Endothelial cell of umbilical vein (primary cell): ENCODE results near the gene MTCL1. TPM values are rescaled to one million over a fixed set of nuclear protein-coding genes. Genes with fewer than 3 reads are reported as not detected.
A peak's percentile ranks its signal among the peaks of the same experiment; 100 is the strongest.

Experiments
- BruUV-seq: library from RNA; stranded (reverse); fragments of 400-500 nt; replicated peaks from 2 replicates; lab custom pipeline; 2021; lab: Mats Ljungman, UMichigan
- CTCF ChIA-PET: fragments of 300-600, 350-600 bp; sonication (Branson Sonifier 250); formaldehyde crosslinking; loops from one replicate; lab custom pipeline; 2021; ENCODE audit warnings: antibody characterized with exemption, inconsistent platforms; lab: Charles Lee
- POLR2A ChIA-PET: fragments of 300-600, 350-600 bp; sonication (Branson Sonifier 250); formaldehyde crosslinking; loops from one replicate; lab custom pipeline; 2021; ENCODE audit warnings: antibody characterized with exemption, inconsistent platforms; lab: Charles Lee
- DNase-seq: peaks from one replicate; pipeline ENCODE4 v3.0.0-alpha.2; 2011; ENCODE audit warnings: low read depth, low spot score
- FAIRE-seq: peaks from 2 replicates; lab custom pipeline; 2011; peaks lifted over from hg19 to GRCh38; lab: Jason Lieb, UNC
- H2AFZ ChIP-seq: 2 replicates; pipeline ENCODE4 v1.6.0; 2012; ENCODE audit warnings: low read depth, low read length, control low read depth, inconsistent platforms
- H3K27ac ChIP-seq: 2 replicates; pipeline ENCODE4 v1.5.1; 2011; ENCODE audit warnings: low read depth, mild to moderate bottlenecking, control low read depth, low read length, moderate library complexity; ENCODE audit not compliant: insufficient read depth
- H3K27me3 ChIP-seq, 2 experiments: 2 replicates each; pipeline versions ENCODE4 v1.6.0 to v1.6.1; 2011; ENCODE audit warnings: low read length in 2 of 2, mixed read lengths in 1 of 2; ENCODE audit not compliant: control insufficient read depth in 2 of 2, insufficient read depth in 2 of 2
- H3K36me3 ChIP-seq, 2 experiments: 2 replicates in 1 of 2; 3 replicates in 1 of 2; pipeline ENCODE4 v1.5.1; 2011; ENCODE audit warnings: low read length in 2 of 2, mild to moderate bottlenecking in 1 of 2, moderate library complexity in 1 of 2; ENCODE audit not compliant: control insufficient read depth in 2 of 2, insufficient read depth in 2 of 2; ENCODE audit errors: extremely low read depth in 1 of 2
- H3K4me1 ChIP-seq: 3 replicates; pipeline ENCODE4 v1.5.1; 2011; ENCODE audit warnings: mild to moderate bottlenecking, low read length; ENCODE audit not compliant: control insufficient read depth, insufficient read depth; ENCODE audit errors: extremely low read depth
- H3K4me2 ChIP-seq: 2 replicates; pipeline ENCODE4 v1.6.1; 2011; ENCODE audit warnings: low read length, control low read depth, mixed read lengths; ENCODE audit not compliant: insufficient read depth
- H3K4me3 ChIP-seq, 3 experiments: fragments of 200-600 bp in 1 of 3; sonication (generic), shearing (Covaris generic) in 1 of 3; replicated peaks in 1 of 3; 2 replicates each; pipeline ENCODE4 v1.5.1; 2011 to 2016; ENCODE audit warnings: control low read depth in 3 of 3, low read length in 3 of 3, mild to moderate bottlenecking in 2 of 3, inconsistent platforms in 1 of 3, low read depth in 1 of 3, moderate library complexity in 1 of 3; ENCODE audit not compliant: insufficient read depth in 1 of 3
- H3K79me2 ChIP-seq: 2 replicates; pipeline ENCODE4 v1.6.0; 2012; ENCODE audit warnings: low read length, inconsistent platforms; ENCODE audit not compliant: control insufficient read depth, insufficient read depth
- H3K9ac ChIP-seq: replicated peaks from 2 replicates; pipeline ENCODE3; 2011; ENCODE audit warnings: low read length, control low read depth; ENCODE audit not compliant: insufficient read depth; ENCODE audit errors: extremely low read depth
- H3K9me1 ChIP-seq: replicated peaks from 3 replicates; pipeline ENCODE4 v1.6.0; 2011; ENCODE audit warnings: mild to moderate bottlenecking, low read length; ENCODE audit not compliant: control insufficient read depth, insufficient read depth; ENCODE audit errors: extremely low read depth
- H3K9me3 ChIP-seq: replicated peaks from 2 replicates; pipeline ENCODE4 v1.5.1; 2012; ENCODE audit warnings: low read length, inconsistent platforms; ENCODE audit not compliant: control insufficient read depth, insufficient read depth
- H4K20me1 ChIP-seq: replicated peaks from 2 replicates; pipeline ENCODE3; 2011; ENCODE audit warnings: mild to moderate bottlenecking, low read length; ENCODE audit not compliant: control insufficient read depth, insufficient read depth; ENCODE audit errors: extremely low read depth
- EZH2 ChIP-seq: IDR thresholded peaks from 2 replicates; pipeline ENCODE4 v1.6.1; 2012; ENCODE audit warnings: borderline replicate concordance, low read depth, mild to moderate bottlenecking, moderate library complexity, low read length, inconsistent platforms; ENCODE audit not compliant: severe bottlenecking
- FOS ChIP-seq: IDR thresholded peaks from 2 replicates; pipeline ENCODE4 v1.6.1; 2011; ENCODE audit warnings: mild to moderate bottlenecking, low read length, moderate library complexity, borderline replicate concordance; ENCODE audit not compliant: insufficient read depth
- GATA2 ChIP-seq: IDR thresholded peaks from 2 replicates; pipeline ENCODE4 v1.7.0; 2011; ENCODE audit warnings: low read depth, mild to moderate bottlenecking, moderate library complexity, mixed read lengths, low read length; ENCODE audit not compliant: insufficient read length, insufficient read depth
- JUN ChIP-seq: IDR thresholded peaks from 2 replicates; pipeline ENCODE4 v1.6.1; 2011; ENCODE audit warnings: borderline replicate concordance, low read depth; ENCODE audit not compliant: insufficient read length, insufficient read depth
- MYC ChIP-seq: IDR thresholded peaks from one replicate; pipeline ENCODE4 v1.6.1; 2011; ENCODE audit warnings: mild to moderate bottlenecking, low read depth, low read length
- POLR2A ChIP-seq: IDR thresholded peaks from 2 replicates; pipeline ENCODE4 v1.6.1; 2012; ENCODE audit warnings: low read depth, mild to moderate bottlenecking, control low read depth, low read length
- POLR2AphosphoS5 ChIP-seq: IDR thresholded peaks from 2 replicates; pipeline ENCODE4 v1.6.1; 2012; ENCODE audit warnings: low read depth, mild to moderate bottlenecking, control low read depth, low read length, moderate library complexity; ENCODE audit not compliant: insufficient read depth
- dilution Hi-C: fragments of 300-500 bp; cut with MboI; formaldehyde crosslinking; loops from one replicate; pipeline ENCODE4 v1.15.0; 2019; ENCODE audit warnings: low sequenced_read_pairs; ENCODE audit not compliant: extremely low pct_ligation_motif_present
- intact Hi-C: fragments of 100-400 bp; cut with micrococcal nuclease; formaldehyde crosslinking; loops from one replicate; pipeline ENCODE4 v1.10.0; 2022
- polyA plus RNA-seq, 4 experiments: library from polyadenylated mRNA; depleted of rRNA in 3 of 4; stranded (reverse) in 3 of 4; unstranded in 1 of 4; fragments of >200 nt; gene quantifications; 2 replicates each; pipeline versions ENCODE4 v1.2.1 to v1.2.3, GENCODE V29; 2011 to 2012; ENCODE audit warnings: missing spikeins in 1 of 4
- total RNA-seq: library from RNA; stranded (reverse); gene quantifications from 2 replicates; pipeline ENCODE4 v1.2.3, GENCODE V29; 2021
- TF ChIP-seq, protein P1 (sequence below): IDR thresholded peaks from 2 replicates; pipeline ENCODE4 v1.6.1; 2011; ENCODE audit not compliant: insufficient read depth, insufficient read length
- TF ChIP-seq, protein P2 (sequence below), 2 donors: IDR thresholded peaks; 1 replicate in 1 of 2; 2 replicates in 1 of 2; pipeline ENCODE4 v1.5.1; 2011; ENCODE audit warnings: low read length in 2 of 2, mild to moderate bottlenecking in 2 of 2, moderate library complexity in 2 of 2, control low read depth in 1 of 2, inconsistent platforms in 1 of 2, low read depth in 1 of 2; ENCODE audit not compliant: insufficient read depth in 1 of 2; ENCODE audit errors: extremely low read depth in 1 of 2

Gene MTCL1
- total and polyA plus RNA-seq, 2 donors (not counting 3 experiments of a cell fraction or from before 2014, with no cell fraction given) = 11.9 to 75.7 TPM

DNA sequence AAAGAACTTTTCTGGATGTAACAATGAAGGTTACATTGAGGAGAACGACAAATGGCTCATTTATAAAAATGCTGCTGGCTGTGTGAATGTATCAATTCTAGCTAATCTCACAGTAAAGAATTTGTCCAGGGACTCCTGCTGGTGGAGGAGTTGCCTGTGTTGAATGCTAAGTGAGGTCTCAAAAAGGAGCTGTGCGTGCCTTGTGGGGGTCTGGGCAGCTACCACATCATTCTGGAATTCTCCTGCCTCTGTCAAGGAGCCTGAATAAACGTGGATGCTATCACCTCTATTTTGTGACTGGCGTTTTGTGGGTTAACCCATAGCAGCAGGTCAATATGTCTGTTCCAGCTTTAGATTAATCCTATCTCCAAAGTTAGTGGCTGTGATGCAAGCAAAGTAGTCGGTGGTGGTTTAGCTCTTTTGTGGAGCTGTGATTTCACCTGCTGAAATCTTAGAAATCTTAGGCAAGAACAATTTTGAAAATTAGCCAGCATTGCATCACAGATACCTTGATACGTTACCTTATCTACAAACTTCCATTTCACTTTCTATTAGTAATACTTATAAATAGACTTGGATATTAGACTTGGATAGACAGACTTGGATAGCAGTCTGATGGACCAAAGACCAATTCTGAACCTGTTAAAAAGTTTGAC, 96.8 kb downstream of the MTCL1 start:
- Histone ChIP-seq H3K27ac (peak overlapping the region; percentile 94), H3K4me1 (peaks cover 29% of the 10 kb centered on the region), H3K36me3 (peaks cover 3 to 7% of the 10 kb centered on the region in 2 experiments), H3K27me3 (no peaks in the 10 kb centered on the region), H3K4me3 (no peak overlapping the region), H3K9ac (no peak overlapping the region), H3K4me2 (no peak overlapping the region), H2AFZ (no peak overlapping the region), H3K9me3 (no peaks in the 10 kb centered on the region), H4K20me1 (no peaks in the 10 kb centered on the region), H3K9me1 (no peaks in the 10 kb centered on the region), H3K79me2 (peaks cover 6% of the 10 kb centered on the region)
- FAIRE-seq (no peak), DNase-seq (no peak)
- dilution Hi-C loops (no loop called here), intact Hi-C loops (no loop called here)
- POLR2A ChIA-PET = no interaction called here
- TF ChIP-seq JUN (no peak), EZH2 (no peak), POLR2A (no peak), GATA2 (no peak), MYC (no peak), FOS (no peak), POLR2AphosphoS5 (no peak)
- TF ChIP-seq, protein P1, sequence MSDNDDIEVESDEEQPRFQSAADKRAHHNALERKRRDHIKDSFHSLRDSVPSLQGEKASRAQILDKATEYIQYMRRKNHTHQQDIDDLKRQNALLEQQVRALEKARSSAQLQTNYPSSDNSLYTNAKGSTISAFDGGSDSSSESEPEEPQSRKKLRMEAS = no peak
- TF ChIP-seq, protein P2, sequence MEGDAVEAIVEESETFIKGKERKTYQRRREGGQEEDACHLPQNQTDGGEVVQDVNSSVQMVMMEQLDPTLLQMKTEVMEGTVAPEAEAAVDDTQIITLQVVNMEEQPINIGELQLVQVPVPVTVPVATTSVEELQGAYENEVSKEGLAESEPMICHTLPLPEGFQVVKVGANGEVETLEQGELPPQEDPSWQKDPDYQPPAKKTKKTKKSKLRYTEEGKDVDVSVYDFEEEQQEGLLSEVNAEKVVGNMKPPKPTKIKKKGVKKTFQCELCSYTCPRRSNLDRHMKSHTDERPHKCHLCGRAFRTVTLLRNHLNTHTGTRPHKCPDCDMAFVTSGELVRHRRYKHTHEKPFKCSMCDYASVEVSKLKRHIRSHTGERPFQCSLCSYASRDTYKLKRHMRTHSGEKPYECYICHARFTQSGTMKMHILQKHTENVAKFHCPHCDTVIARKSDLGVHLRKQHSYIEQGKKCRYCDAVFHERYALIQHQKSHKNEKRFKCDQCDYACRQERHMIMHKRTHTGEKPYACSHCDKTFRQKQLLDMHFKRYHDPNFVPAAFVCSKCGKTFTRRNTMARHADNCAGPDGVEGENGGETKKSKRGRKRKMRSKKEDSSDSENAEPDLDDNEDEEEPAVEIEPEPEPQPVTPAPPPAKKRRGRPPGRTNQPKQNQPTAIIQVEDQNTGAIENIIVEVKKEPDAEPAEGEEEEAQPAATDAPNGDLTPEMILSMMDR (IDR thresholded peaks at IDR 0.05; ENCODE audit: extremely low read depth in 1 of 2, insufficient read depth in 1 of 2, low read depth in 1 of 2, low read length in 2 of 2) = no peak
- BruUV-seq = no TSS peak
- CTCF ChIA-PET = interaction anchor here (1.0 to 3.4 kb wide), 3 partner anchors 40 to 98 kb away, joined by 3 to 20 read pairs (median 3); no protein-coding TSS in a partner anchor
